Stimulated activated CD4-positive, alpha-beta T cell treated with anti-CD3 and anti-CD28 coated beads, Interleukin-15, amount 100 ng/mL, for 1 hour (primary cell): ENCODE data around the gene SDK1.

Experiments used
- DNase-seq, 2 donors: peaks; one replicate each; pipeline ENCODE4 v3.0.0-alpha.2; 2020; ENCODE audit warnings: low read depth in 1 of 2, low spot score in 1 of 2

SDK1 gene

GRCh38 chr7:3300651-3301448 lies at the start of gene SDK1:
Gene SDK1 (plus strand): TSS chr7:3301252. CDS start chr7:3301587, 335 bp downstream.
- peak; percentile 85 to 94 for DNase-seq

- DNase-seq = no peak
Observed at GRCh38 chr7:3254718-3255117, 46.3 kb upstream of the SDK1 start.

GRCh38 chr7:3259711-3260400 lies 41.2 kb upstream of the SDK1 start:
- DNase-seq = no peak

- DNase-seq = no peak
Observed at GRCh38 chr7:3260401-3260715, 40.7 kb upstream of the SDK1 start.

DNA sequence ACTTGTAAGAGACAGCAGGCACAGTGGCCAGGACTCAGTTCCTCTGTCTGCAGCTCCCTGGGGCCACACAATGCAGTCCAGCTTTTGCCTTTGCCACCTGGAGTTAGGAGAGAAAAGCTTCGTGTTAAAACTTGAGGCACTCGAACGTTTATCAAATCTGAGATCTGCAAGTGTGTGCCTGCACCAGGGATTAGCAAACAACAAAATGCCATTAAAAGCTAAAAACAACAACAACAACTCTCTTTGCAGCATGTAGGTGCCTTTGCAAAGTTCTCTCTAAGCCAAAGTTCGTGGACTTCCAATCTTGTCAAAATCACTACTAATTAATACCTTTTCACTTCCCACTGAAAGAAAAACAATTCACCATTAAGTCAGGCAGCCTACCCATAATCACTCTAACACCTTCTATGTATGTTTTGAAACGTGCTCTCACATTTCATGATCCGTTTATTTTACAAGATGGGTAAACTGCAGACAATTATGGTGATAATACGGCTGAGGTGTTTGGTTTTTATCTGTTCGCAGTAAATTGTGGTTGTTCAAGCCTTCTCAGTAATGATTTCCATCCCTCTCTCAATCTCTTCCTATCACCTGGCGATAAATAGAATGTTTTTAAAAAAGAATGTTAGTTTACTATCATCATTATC lies 36.2 kb upstream of the SDK1 start:
- DNase-seq = no peak

DNA sequence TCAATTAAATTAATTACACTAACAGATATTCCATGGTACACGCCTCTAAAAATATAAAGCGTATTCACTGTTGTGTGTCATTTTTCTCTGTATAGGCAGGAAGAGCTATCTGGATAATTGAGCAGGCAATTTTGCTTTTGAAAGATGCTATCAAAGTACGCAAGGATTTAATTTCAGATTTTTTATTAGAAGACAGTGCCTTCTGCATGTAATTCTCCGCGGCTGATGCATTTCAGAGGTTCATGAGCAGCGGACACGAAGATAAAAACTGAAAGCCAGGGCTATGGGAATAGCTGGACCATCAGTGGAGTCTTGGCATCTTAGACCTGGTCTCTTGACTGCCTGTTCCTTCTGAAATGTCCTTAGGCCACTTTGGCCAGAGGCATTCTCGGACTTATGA lies 35.7 kb upstream of the SDK1 start:
- DNase-seq = no peak

- DNase-seq = no peak
Observed at GRCh38 chr7:3266240-3266639, 34.8 kb upstream of the SDK1 start.

DNA sequence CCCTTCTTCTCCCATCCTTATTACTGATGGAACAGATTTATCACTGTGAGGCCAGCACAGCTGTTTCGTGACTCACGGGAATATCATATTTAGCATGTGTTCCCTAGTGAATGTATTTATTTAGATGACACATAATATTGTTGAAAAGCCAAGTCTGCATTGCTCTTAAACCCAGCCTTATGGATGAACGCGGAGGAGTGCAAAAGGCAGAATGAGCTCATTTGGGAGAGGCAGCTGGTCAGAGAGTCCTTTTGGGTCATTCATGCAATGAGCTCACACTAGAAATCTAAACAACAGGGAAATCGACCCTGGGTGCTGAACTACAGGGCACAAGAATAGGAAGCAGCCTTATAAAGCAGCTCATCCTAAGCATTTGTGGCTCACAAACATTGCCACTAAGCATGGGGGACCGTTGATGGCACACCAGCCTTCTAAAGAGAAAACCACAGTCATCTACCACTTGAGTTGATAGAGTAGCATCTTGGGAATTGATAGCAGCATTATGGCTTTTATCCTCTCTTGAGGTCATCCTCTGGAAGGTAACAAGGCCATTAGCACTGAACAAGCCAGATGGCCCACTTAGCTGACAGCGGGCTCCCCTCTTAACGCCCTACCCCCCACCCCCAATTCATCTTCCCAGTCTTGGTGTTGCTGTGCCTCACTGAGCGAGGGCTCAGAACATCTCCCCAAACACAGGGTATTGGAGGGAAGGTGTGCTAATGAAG lies 32.9 kb upstream of the SDK1 start:
- no peak for DNase-seq

GRCh38 chr7:3270362-3270761 lies 30.7 kb upstream of the SDK1 start:
- no peak for DNase-seq

DNA sequence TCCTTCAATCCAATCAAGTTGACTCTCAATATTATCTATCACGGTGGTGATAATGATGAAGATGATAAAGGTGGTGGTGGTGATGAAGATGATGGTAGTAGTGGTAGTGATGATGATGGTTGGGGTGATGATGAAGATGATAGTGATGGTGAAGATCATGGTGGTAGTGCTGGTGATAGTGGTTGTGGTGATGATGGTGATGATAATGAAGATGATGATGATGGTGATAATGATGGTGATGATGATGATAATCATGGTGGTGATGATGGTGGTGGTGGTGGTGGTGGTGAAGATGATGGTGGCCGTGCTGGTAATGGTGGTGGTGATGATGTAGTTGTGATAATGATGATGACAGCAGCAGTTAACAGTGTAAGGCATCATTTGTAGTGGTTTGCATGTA lies 29.8 kb upstream of the SDK1 start:
- DNase-seq = no peak

- DNase-seq = no peak
Observed at GRCh38 chr7:3272691-3273141, 28.3 kb upstream of the SDK1 start.

- DNase-seq = no peak
Observed at GRCh38 chr7:3274131-3274530, 26.9 kb upstream of the SDK1 start.

GRCh38 chr7:3277604-3278572 lies 23.2 kb upstream of the SDK1 start:
- no peak for DNase-seq

GRCh38 chr7:3279147-3279818 lies 21.8 kb upstream of the SDK1 start:
- no peak for DNase-seq

DNA sequence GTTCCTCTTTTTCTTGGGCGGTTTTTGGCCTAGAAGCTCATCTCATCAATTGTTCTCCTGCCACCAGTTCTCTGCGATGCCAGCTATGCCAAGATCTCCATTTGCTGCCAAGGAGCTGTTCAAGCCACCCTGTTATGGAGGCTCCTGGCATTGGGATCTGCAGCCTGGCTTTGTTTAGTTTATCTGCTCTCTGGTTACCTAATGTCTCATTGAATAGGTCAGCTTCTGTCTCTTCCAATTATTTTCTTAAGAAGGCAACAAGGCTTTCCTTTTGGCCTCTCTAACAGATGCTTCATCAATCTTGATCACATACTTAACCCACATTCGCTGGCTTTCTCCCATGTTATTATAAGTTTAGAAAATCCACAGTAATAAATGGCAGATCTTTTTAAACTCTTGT lies 20.6 kb upstream of the SDK1 start:
- DNase-seq = no peak

- DNase-seq = no peak
Observed at GRCh38 chr7:3280946-3281656, 20.0 kb upstream of the SDK1 start.

DNA sequence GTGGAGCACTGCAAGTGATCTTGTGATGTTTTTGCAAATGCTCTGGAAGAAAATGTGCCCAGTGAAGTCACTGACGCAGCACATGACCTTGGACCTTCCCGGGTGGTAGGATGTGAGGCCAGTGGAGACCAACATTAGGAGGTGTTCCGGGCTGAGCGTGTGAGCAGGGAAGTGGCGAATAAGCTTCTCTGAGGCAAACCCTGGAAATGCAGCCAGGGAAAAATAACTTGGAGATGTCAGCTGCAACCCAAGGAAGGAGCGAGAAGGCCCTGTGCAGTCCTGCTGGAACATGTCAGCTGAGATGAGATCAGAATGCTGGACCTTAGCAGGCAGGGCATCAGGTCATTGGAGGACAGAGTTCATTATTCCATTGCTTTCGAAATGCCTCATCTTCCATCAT lies 18.6 kb upstream of the SDK1 start:
- DNase-seq = no peak

DNA sequence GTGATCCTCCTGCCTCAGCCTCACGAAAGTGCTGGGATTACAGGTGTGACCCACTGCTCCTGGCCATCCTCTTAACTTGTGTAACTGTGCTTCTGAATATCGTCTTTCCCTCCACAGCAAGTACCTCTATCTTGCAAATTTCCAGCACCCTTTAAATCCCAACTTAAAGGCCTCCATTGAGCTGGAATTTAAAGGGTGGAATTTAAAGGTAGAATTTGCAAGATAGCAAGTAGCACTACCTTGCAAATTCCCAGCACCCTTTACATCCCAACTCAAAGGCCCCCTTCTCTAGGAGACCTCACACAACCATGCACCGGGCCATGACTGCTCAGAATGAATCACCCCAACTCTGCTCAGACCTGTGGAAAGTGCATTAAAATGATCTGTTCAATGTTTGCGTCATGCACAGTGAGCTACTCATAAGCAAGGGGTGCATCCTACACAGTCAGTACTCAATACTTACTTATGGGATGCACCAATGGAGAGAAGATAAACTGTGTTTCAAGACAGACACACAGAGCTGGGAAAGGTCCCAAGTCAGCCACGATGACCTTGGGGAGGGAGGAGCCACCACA lies 17.8 kb upstream of the SDK1 start:
- DNase-seq = no peak

GRCh38 chr7:3285652-3286051 lies 15.4 kb upstream of the SDK1 start:
- no peak for DNase-seq
